GM12891 (cell line): ENCODE data around the gene TPST1. TPM values are rescaled to one million over a fixed set of nuclear protein-coding genes. Genes with fewer than 3 reads are reported as not detected.
A peak's percentile ranks its signal among the peaks of the same experiment; 100 is the strongest.
"Not testable (repeated sequence)": the region's sequence is repeated elsewhere in the genome, so short reads cannot be mapped to it uniquely, and the experiment has no call there.

Source experiments
- DNase-seq: peaks from one replicate; pipeline ENCODE4 v3.0.0; 2011; ENCODE audit warnings: low spot score; ENCODE audit not compliant: insufficient read length
- FAIRE-seq: peaks from 2 replicates; lab custom pipeline; 2011; peaks lifted over from hg19 to GRCh38; lab: Jason Lieb, UNC
- PAX5 ChIP-seq: IDR thresholded peaks from 2 replicates; pipeline ENCODE4 v1.6.1; 2011; ENCODE audit warnings: low read length, moderate library complexity, mild to moderate bottlenecking; ENCODE audit not compliant: insufficient read depth, severe bottlenecking
- POLR2A ChIP-seq: IDR thresholded peaks from 2 replicates; pipeline ENCODE4 v1.6.1; 2011; ENCODE audit warnings: low read depth, low read length, control low read depth
- POLR2AphosphoS5 ChIP-seq: IDR thresholded peaks from 2 replicates; pipeline ENCODE4 v1.6.1; 2011; ENCODE audit warnings: low read depth, low read length, control low read depth
- POU2F2 ChIP-seq: IDR thresholded peaks from 2 replicates; pipeline ENCODE4 v1.6.1; 2011; ENCODE audit warnings: low read depth, mild to moderate bottlenecking, control low read depth, low read length, moderate library complexity
- SPI1 ChIP-seq: IDR thresholded peaks from 2 replicates; pipeline ENCODE4 v1.6.1; 2011; ENCODE audit warnings: low read depth, low read length, control low read depth
- TAF1 ChIP-seq: IDR thresholded peaks from 2 replicates; pipeline ENCODE4 v1.6.1; 2011; ENCODE audit warnings: low read depth, low read length, control low read depth
- polyA plus RNA-seq: library from polyadenylated mRNA; unstranded; fragments of >200 nt; gene quantifications from one replicate; pipeline ENCODE4 v1.2.1, GENCODE V29; 2012; ENCODE audit warnings: low read depth, missing spikeins, inconsistent platforms; ENCODE audit not compliant: missing spikeins

Gene TPST1
- 3.5 TPM for polyA plus RNA-seq

DNA sequence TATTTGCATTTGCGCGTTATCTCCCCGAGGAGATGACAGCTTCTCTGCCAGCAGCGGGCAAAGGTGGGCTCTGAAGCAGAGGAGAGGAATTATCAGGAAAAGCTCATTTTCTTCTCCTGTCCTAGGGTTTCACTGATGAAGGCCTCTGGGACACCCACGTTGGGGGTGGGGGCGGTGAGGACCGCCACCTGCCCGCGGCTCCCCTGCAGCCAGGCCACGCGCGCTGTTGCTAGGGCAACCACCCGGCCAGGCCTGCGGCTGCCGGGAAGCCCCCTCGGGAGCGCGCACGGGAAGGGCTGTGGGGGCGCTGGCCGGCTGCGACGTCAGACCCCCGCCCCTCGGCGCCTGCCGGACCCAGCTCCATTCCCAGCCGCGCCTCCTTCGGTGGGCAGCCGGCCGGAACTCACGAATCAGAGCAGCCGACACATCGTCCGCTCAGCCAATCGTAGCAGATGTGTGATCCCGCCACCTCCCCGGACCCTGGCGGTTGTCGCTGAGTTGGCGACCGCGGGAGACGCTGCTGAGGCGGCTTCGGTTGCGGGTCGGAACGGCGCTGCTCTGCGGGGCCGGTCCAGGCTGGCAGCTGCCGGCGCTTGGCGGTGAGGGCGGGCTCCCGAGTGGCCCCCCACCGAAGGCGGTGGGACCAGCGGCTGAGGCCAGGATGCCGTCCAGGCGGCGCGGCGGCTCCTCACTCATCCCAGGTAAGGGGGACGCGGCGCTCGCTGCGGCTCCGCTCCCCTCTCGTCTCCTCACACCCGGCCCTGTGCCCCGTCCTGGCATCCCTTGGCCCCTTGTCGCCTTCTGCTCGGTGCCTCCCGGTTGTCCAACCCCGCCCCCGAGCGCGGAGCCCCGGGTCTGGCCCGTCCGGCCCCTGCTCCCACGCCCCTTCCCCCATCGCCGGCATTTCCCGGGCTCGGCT is at the start of gene TPST1:
TSS of gene TPST1 (plus strand) at position 513 of the 919 bp plus-strand sequence. CDS start 35,092 bp downstream, outside the sequence.
- FAIRE-seq = peak; percentile 89
- DNase-seq = peak; percentile 95
- TF ChIP-seq POLR2A (peak; percentile 81), POLR2AphosphoS5 (peak; percentile 84), TAF1 (peak; percentile 73), POU2F2 (peak; percentile 69; the same call in 1 of the 2 replicates), PAX5 (peak; percentile 97), SPI1 (no peak)

DNA sequence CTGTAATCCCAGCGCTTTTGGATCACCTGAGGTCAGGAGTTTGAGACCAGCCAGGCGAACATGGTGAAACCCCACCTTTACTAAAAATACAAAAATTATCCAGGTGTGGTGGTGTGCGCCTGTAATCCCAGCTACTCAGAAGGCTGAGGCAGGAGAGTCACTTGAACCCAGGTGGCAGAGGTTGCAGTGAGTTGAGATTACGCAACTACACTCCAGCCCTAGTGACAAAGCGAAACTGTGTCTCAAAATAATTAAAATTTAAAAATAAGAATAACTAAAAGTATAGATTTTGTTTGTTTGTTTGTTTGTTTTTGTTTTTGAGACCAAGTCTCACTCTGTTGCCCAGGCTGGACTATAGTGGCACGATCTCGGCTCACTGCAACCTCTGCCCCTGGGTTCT is 49.1 kb upstream of the TPST1 start:
- not testable (repeated sequence) for DNase-seq, FAIRE-seq

DNA sequence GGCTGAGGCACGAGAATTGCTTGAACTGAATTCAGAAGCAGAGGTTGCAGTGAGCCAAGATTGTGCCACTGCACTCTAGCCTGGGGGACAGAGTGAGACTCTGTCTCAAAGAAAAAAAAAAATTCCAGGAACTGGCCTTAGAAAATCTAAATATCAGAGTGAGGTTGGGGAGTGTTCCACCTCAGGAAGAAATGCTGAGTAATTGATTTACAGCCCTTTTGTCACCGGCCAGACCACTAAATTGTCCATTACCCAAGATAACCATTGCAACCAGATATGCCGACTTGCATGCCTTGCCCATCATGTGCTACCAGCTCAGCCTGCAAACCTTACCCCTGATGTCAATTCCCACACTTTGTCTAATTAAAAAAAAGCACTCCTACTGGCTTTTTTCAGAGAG is 48.1 kb upstream of the TPST1 start:
- no peak for TF ChIP-seq TAF1
- no peak for TF ChIP-seq PAX5
- TF ChIP-seq SPI1 = no peak
- no peak for TF ChIP-seq POU2F2
- no peak for TF ChIP-seq POLR2A
- no peak for TF ChIP-seq POLR2AphosphoS5
- DNase-seq (no peak), FAIRE-seq (no peak)

DNA sequence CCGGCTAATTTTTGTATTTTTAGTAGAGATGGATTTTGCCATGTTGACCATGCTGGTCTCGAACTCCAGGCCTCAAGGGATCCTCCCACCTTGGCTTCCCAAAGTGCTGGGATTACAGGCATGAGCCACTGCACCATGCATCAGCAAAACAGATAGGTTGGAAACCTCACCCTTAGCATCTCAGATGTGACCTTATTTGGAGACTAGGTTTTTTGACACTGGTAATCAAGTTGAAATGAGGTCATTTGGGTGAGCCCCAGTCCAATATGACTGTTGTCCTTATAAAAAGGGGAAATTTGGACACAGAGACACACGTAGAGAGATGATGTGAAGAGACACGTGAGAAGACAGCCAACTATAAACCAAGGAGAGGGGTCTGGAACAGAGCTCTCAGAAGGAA is 42.5 kb upstream of the TPST1 start:
- no peak for TF ChIP-seq PAX5
- TF ChIP-seq POLR2AphosphoS5 = no peak
- TF ChIP-seq POU2F2 = no peak
- no peak for TF ChIP-seq TAF1
- TF ChIP-seq SPI1 = no peak
- TF ChIP-seq POLR2A = no peak
- DNase-seq = no peak
- no peak for FAIRE-seq

DNA sequence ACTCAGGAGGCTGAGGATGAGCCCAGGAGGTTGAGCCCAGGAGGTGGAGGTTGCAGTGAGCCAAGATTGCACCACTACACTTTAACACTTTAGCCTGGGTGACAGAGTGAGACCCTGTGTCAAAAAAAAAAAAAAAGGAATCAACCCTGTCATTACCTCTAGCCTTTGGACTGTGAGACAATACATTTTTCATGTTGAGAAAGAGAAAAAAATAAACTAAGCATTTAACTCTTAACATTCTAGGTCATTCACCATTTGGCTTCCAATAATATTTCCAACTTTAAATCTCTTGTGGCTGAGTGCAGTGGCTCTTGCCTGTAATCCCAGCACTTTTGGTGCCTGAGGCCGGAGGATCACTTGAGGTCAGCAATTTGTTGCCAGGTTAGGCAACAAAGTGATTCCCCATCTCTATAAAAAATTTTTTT is 41.9 kb upstream of the TPST1 start:
- FAIRE-seq (no peak), DNase-seq (no peak)
- TF ChIP-seq POLR2A (no peak), POLR2AphosphoS5 (no peak), PAX5 (no peak), SPI1 (no peak), POU2F2 (no peak), TAF1 (no peak)

DNA sequence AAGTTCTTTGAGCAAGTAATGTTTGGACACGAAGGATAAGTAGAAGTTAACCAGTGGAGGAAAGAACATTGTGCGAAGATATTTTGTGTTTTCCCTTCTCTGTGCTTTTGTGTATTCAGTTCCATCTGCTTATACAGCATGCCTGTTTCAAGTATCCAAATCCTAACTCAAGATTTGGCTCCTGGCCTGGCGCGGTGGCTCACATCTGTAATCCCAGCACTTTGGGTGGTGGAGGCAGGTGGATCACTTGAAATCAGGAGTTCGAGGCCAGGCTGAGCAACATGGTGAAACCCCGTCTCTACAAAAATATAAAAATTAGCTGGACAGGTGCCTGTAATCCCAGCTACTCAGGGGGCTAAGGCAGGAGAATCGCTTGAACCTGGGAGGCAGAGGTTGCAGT is 40.8 kb upstream of the TPST1 start:
- FAIRE-seq (no peak), DNase-seq (no peak)
- TF ChIP-seq TAF1 = no peak
- TF ChIP-seq POLR2A = no peak
- no peak for TF ChIP-seq SPI1
- no peak for TF ChIP-seq PAX5
- TF ChIP-seq POU2F2 = no peak
- TF ChIP-seq POLR2AphosphoS5 = no peak

DNA sequence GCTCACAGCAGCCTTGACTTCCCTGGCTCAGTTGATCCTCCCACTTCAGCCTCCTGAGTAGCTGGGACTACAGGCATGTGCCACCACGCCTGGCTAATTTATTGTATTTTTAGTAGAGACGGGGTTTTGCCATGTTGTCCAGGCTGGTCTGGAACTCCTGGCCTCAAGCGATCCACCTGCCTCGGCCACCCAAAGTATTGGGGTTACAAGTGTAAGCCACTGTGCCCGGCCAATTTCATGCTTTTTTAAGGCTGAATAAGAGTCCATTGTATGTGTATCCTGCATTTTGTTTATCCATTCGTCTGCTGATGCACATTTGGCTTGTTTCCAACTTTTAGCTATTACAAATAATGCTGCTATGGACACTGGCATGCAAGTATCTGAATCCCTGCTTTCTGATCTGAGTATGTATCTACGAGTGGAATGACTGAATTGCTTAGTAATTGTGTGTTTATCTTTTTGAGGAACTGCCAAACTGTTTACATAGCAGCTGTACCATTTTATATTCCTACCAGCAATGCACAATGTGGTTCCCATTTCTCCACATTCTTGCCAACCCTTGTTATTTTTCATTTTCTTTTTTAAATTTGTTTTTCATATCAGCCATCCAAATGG is 37.3 kb upstream of the TPST1 start:
- DNase-seq (no peak), FAIRE-seq (no peak)
- TF ChIP-seq POU2F2 (no peak), POLR2AphosphoS5 (no peak), PAX5 (no peak), POLR2A (no peak), TAF1 (no peak), SPI1 (no peak)

DNA sequence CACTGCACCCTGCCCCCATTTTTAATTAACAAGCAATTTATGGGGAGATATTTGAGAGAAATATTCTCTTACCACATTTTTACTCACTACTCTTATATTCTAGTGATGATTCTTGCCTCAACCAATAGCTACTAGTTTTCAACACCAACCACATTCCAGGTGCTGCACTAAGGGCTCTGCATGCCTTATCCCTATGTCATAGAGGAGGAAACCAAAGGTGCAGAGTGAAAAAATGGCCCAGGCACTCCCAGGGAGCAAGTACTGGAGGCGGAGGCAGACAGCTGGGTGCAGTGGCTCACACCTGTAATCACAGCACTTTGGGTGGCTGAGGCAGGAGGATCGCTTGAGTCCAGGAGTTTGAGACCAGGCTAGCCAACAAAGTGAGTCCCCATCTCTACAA is 35.5 kb upstream of the TPST1 start:
- FAIRE-seq = no peak
- no peak for TF ChIP-seq POU2F2
- TF ChIP-seq PAX5 = no peak
- TF ChIP-seq SPI1 = no peak
- TF ChIP-seq TAF1 = no peak
- no peak for TF ChIP-seq POLR2A
- no peak for TF ChIP-seq POLR2AphosphoS5
- DNase-seq = no peak

DNA sequence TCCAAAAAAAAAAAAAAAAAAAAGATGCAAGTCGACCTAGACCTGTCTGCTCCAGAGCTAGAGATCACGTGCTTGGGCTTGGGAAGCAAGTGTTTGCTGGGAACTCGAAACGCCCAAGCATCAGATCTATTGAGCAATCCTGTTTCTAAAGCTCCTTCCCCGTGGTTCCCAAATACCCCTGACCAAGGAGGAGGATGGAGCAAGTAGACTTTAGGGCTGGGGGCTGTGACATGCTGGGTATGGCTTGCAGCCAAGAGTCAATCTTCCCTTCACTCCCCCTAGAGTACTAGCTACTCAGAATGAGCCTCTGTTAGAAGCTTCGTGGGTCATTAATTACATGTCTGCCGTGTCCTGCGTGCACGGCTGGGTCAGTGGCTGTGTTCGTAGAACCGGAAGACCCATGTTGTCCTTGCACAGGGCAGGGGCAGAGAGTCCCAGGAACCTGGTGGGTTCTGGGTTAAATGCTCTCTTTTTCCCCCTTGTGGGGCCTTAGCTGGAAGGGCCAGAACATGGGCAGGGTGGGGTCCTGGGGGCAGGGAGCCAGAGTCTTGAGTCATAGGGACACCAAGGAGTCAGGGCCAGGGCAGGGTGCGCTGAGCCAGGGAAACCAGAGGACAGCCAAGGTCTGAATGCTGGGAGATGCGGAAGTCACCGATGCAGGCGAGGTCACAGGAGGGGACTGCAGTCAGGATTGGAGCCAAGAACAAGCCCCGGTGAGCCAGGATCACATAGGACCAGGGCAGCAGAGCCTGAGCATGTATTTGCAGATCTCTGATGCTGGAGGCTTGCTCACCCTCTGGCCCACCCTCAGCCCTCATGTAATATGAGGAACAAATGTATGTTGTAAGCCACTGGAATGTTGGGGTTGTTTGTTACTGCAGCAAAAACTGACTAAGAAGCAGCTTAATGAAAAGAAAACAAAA is 34.6 kb upstream of the TPST1 start:
- DNase-seq (no peak), FAIRE-seq (no peak)
- TF ChIP-seq POLR2A (no peak), SPI1 (no peak), TAF1 (no peak), PAX5 (no peak), POU2F2 (no peak), POLR2AphosphoS5 (no peak)

DNA sequence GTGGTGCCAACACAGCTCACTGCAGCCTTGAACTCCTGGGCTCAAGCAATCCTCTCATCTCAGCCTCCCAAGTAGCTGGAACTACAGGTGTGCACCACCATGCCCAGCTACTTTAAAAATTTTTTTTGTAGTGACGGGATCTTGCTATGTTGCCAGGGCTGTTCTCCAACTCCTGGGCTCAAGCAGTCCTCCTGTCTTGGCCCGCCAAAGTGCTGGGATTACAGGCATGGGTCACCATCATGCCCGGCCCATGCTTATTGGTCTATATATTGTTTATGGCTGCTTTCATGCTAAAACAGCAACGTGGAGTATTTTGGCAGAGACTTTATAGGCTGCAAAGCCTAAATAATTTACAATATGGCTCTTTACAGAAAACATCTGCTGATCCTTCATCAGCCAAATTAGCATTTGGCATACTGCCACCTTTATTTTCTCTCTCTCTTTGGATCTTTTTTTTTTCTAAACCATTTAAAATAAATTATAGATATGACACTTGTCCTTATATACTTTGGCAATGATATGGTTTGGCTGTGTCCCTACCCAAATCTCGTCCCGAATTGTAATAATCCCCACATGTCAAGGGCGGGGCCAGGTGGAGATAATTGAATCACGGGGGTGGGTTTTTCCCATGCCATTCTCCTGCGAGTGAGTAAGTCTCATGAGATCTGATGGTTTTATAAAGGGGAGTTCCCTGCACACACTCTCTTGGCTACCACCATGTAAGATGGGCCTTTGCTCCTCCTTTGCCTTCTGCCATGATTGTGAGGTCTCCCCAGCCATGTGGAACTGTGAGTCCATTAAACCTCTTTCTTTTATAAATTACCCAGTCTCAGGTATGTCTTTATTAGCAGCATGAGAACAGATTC is 32.4 kb upstream of the TPST1 start:
- not testable (repeated sequence) for FAIRE-seq, DNase-seq
